GM12865 (cell line): ENCODE results near the gene ASTN2.

ENCODE experiments used
- DNase-seq: peaks from one replicate; pipeline ENCODE4 v3.0.0; 2010; ENCODE audit warnings: low read depth
- H3K4me3 ChIP-seq: 2 replicates; pipeline ENCODE4 v1.5.1; 2011; ENCODE audit warnings: mild to moderate bottlenecking, low read depth, low read length, control low read depth
- TF ChIP-seq, protein P1 (sequence below): IDR thresholded peaks from 2 replicates; pipeline ENCODE4 v1.5.1; 2011; ENCODE audit warnings: low read length, control low read depth, low read depth, inconsistent platforms; ENCODE audit not compliant: insufficient read depth; ENCODE audit errors: missing control alignments

The ASTN2 gene

DNA sequence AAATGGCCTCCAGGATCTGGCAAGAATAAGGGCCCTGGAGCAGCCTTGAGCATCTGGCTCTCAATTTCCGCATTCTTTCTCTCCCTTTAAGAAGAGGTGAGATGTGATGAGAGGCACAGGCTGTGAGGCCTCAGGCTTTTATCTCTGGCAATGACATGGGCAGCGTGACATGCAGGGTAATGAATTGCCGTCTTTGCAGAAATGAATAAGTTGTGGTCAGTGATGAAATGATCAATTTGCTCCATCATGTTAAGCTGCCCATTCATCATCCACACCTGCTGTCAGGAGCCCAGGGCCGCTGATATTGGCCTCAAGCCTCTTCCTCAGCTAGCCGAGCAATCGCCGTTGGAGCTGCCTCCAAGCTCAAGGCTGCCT lies 462.4 kb downstream of the ASTN2 start:
- DNase-seq = peak; percentile 49
- H3K4me3 ChIP-seq = no peak overlapping the region
- TF ChIP-seq, protein P1, sequence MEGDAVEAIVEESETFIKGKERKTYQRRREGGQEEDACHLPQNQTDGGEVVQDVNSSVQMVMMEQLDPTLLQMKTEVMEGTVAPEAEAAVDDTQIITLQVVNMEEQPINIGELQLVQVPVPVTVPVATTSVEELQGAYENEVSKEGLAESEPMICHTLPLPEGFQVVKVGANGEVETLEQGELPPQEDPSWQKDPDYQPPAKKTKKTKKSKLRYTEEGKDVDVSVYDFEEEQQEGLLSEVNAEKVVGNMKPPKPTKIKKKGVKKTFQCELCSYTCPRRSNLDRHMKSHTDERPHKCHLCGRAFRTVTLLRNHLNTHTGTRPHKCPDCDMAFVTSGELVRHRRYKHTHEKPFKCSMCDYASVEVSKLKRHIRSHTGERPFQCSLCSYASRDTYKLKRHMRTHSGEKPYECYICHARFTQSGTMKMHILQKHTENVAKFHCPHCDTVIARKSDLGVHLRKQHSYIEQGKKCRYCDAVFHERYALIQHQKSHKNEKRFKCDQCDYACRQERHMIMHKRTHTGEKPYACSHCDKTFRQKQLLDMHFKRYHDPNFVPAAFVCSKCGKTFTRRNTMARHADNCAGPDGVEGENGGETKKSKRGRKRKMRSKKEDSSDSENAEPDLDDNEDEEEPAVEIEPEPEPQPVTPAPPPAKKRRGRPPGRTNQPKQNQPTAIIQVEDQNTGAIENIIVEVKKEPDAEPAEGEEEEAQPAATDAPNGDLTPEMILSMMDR = no peak

DNA sequence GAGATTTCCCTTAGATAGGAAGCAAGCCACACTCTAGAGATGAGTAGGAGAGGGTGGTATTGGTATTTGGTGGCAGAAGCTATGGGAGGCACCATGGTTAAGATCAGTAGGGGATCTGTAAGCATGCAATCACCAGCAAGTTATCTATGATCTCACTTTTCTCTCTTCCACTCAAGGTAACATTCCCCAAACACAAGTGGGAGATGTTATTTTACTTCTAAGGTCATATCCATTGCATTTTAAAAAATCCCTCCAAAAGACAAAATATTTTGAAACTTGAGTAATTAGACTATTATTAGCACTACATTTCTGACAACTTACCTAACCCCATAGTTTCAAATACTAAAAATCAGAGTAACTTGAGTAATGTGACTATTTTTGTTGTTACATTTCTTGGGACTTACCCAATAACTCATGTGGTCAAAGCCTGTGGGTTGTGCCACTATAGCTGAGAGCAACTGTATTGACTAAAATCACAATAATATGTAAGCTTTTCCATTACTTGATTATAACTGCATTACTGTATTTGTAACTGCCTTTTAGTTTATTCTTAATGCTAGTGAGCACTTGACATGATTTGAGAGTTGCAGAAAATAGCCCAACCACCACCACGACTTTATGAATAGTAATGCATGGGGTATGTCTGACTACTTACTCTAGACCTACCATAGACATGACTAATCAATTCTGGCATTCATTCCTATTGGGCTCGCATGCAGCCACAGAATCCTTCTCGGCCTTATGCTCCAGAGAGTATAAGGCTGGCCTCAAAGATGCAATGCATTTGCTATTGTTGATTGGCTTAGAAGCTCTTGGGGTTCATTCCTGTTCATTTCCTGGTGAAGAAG lies 463.0 kb downstream of the ASTN2 start:
- H3K4me3 ChIP-seq = no peak overlapping the region
- peak; percentile 68 for DNase-seq
- TF ChIP-seq, protein P1 = no peak

DNA sequence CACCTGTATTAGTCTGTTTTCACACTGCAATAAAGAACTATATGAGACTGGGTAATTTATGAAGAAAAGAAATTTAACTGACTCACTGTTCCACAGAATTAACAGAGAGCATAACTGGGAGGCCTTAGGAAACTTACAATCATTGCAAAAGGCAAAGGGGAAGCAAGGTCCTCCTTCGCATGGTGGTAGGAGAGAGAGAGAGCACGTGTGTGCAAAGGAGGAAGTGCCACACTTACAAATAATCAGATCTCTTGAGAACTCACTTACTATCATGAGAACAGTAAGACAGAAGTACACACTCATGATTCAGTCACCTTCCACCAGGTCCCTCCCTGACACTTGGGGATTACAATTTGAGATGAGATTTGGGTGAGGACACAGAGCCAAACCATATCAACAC lies 469.0 kb downstream of the ASTN2 start:
- no peak overlapping the region for H3K4me3 ChIP-seq
- peak; percentile 21 for DNase-seq
- TF ChIP-seq, protein P1 = no peak

DNA sequence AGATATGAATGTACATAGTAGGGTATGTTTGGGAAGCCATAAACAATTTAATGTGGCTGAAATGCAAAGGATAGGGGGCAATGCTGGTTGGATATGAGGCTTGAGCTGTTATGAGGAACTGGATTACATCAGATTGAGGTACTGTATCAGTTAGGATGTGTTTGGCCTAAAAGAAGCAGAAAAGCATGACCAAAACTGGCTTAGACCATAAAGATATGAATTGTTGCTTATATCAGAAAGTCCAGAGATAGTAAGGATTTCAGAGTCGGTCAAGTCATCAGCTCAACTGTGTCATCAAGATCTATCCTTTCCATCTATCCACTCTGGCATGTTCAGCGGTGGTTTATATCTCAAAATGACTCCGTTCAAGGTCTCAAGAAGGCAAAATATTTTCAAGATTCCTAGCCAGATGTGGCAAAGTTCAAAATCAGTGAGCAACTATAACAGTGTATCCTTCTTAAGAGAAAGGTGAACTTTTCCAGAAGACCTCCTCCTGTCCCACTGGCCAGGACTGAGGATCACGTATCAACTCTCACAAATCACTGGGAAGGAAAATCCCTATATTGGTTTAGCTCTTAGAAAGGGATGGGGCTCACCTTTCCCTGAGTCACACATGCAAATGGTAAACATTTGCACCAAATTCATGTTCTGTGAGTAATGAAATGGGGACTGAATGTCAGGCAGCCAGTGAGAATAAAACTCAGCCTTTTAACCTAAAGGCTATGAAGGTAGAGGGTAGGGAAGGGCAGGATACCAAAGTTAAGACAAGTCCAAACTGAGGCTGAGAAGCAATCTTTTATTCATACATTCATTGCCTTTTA lies 469.9 kb downstream of the ASTN2 start:
- DNase-seq = no peak
- no peak overlapping the region for H3K4me3 ChIP-seq
- TF ChIP-seq, protein P1 = no peak

DNA sequence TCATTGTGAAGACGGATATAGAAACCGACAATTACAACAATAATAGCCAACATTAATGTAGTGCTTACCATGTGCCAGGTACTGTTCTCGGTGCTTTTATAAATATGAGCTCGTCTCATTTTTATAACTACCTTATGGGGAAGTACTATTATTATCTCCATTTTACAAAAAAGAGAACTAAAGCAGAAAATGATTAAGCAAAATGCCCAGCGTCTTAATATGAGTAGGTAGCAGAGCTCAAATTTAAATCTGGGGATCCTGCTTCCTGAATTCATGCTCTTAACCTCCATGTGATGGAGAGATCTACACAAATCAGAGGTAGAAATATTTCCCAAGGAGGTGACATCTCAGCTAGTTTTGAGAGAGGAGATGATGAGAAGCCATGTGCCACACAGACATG lies 470.9 kb downstream of the ASTN2 start:
- no peak overlapping the region for H3K4me3 ChIP-seq
- DNase-seq = no peak
- TF ChIP-seq, protein P1 = no peak

DNA sequence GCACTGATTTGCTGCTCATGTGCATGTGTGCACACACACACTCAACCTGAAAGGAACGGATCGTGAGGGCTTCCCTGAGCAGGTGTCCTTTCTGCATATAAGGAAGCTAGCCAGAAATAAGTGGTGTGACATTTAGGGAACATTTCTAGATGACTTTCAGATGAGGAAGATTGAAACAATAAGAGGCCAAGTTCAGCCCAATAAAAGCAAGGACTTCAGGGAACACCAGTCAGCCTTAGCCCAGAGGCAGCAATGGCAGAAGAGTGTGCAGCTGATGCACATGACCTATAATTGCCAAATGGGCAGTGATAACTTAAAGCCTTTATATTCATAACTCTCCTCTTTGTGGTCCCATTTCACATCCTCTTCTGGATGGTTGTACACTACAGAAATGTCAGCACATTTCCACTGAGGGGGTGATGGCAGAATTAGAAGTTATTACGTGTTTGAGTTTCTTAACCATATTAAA lies 472.2 kb downstream of the ASTN2 start:
- no peak overlapping the region for H3K4me3 ChIP-seq
- peak; percentile 47 for DNase-seq
- TF ChIP-seq, protein P1 = no peak
